GM11168 (cell line): ENCODE data around the gene CD36.

Experiments used
- in situ Hi-C: fragments of 300-500 bp; cut with MboI; formaldehyde crosslinking; loops from one replicate; pipeline ENCODE4 v1.12.0; 2022; ENCODE audit warnings: low sequenced_read_pairs; ENCODE audit not compliant: unreplicated experiment

CD36 gene

DNA sequence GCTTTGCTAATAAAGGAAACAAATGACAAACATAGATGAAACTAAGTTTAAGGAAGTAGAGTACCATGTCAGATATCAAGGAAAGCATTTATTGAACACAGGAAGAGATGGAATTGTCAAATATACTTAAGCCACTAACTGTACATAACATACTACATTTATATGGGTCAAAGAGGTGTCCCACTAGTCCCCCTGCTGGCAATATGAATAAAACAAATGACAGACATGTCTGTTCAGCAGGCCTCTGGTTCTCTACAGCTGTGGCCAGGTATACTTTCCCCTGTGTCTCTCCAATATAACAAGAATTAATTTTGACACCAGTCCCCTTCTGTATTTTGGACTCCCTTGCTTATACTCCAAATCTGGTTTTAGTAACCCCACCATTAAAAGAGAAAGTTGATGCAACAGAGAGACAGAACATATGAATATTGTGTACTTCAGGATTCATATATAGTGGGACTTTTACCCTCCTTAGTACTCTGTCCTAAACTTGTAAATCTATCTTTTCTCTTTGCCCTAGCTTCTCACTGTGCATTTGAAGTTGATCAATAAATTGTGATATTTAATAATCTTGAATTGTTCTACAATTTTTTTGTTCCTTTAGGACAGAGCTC is 42.9 kb downstream of the CD36 start:
- in situ Hi-C loops: no loop called here

DNA sequence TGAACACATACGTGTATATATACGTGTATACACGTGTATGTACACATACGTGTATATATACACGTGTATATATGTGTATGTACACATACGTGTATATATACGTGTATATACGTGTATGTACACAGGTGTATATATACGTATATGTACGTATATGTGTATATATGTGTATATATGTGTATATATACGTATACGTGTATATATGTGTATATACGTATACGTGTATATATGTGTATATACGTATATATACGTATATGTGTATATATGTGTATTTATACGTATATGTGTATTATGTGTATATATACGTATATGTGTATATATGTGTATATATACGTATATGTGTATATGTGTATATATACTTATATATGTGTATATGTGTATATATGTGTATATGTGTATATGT is 44.3 kb downstream of the CD36 start:
- in situ Hi-C loops: no loop called here

DNA sequence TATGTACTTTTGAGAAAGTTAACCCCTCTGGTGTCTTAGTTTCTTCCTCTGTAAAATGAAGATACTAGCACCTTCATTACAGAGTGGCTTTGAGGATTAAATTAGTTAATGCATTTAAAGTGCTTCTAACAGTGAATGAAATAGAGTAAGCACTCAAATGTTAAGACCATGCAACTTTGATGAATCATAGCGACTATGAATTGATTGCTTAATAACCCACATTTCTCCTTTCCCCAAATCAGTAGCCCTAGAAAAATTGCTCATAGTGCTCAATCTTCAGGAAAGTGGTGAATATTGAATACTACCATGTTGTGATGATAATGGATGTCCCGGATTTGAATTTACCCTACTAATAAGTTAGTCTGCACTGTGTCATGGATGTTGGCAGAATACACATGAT is 48.1 kb downstream of the CD36 start:
- in situ Hi-C loops: no loop called here

DNA sequence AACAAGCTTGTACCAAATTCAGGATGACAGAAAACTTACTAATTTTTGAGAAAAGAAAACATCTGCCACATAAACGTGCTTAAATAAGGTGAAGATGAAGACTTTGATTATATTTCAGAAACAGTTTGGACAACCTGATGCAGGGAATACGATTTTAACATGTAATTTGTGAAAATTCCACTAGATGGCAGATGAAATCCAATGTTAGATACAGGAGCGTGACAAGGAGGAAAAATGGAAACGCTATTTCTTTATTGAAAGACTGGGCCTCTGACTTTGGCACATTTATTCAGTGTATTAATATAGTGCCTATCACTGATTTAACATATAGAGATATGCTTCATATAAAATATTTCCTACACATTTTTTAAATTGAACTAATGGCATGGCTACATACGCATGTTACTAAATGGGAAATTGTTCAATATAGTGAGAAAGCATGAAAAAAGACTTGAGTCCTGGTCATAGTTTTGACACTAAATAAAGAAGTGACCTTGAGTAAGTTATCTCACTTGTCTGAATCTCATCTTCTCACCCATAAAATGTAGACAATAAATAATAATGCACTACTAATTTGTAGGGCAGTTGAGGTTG is 60.7 kb downstream of the CD36 start:
- in situ Hi-C loops: no loop called here

DNA sequence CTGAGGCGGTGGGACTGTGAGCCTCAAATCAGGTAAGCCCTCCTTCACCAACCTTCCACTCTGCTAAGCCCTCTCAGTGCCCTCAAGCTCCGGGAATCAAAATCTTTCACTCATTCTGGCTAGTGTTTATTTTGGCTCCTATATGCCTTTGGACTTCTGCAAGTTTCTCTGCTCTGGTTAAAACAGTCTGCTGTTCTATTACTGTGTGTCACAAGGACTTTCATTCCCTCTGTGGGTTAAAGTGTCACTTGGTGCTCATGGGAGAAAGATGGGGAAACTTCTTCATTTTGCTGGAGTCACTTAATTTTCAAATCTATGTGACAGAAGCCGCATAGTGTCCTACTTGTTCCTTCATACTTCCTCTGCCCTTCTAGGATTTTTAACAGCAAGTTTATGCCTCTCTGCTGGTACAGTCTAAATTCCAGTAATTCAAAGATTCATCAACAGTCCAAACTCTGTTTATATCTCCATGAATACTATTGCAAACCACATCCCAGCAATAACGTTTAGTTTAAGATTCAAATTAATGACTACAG is 61.3 kb downstream of the CD36 start:
- in situ Hi-C loops: loop anchor here (10.0 kb wide), 1 partner anchor 765 kb away; no protein-coding TSS in a partner anchor

DNA sequence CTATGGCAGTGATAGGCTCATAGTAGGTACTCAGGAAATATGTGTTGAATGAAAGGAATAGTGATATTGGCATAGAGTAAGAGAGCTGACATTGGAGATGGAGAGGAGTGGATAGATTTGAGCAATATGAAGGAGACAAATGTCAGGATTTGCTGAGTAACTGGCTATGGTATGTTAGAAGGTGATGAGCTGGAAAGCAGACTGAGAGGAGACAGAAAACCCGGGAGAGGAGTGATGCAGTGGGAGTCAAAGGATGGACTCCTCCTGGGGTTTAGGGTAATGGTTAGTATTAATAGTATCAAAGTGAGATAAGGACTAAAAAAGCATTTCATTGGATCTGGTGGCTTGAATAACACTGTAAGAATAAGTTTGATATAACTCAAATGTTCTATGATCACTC is 64.8 kb downstream of the CD36 start:
- in situ Hi-C loops: loop anchor here (10.0 kb wide), 1 partner anchor 762 kb away; no protein-coding TSS in a partner anchor

DNA sequence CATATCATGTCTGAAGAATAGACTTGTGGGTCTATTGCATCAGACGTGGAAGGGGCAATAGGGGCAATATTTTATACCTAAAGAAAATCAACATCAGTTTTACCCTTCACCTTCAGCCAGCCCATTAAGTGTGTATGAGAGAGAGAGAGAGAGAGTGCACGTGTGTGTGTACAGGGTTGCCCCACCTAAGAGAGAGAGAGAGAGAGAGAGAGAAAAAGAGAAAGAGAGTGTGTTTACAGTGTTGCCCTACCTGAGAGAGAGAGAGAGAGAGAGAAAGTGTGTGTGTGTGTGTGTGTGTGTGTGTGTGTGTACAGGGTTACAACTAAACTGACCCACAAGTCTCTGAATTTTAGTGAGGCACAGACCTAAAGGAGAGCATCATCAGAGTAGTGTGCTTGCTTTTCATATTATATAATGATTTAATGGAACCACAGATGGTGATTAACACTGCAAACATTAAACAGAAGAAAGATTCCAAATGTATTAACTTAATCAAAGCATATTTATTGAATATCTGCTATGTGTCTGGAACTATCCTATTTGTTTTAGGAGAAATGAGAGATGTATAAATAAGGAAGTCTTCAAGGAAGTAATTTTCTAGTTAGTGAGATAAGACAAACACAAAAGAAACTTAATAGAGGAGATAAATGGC is 66.8 kb downstream of the CD36 start:
- in situ Hi-C loops: loop anchor here (10.0 kb wide), 1 partner anchor 760 kb away; no protein-coding TSS in a partner anchor

DNA sequence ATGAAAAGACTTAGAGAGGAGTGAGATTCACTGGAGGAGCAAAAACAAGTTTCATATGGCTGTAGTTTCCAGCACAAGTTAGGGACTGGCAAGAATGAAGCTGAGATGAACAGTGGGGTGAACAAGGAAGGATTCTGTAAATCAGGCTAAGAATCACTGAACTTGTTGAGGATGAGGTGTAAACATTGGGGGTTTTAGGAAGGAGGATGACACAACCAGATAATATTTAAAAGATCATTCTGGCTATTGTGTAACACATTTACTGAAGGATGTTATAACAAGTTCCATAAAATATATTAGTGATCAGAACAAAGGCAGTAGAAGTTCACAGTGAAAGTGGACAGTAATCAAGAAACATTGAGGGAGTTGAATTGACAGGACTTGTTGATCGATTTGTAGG is 68.9 kb downstream of the CD36 start:
- in situ Hi-C loops: loop anchor here (10.0 kb wide), 1 partner anchor 757 kb away; no protein-coding TSS in a partner anchor

DNA sequence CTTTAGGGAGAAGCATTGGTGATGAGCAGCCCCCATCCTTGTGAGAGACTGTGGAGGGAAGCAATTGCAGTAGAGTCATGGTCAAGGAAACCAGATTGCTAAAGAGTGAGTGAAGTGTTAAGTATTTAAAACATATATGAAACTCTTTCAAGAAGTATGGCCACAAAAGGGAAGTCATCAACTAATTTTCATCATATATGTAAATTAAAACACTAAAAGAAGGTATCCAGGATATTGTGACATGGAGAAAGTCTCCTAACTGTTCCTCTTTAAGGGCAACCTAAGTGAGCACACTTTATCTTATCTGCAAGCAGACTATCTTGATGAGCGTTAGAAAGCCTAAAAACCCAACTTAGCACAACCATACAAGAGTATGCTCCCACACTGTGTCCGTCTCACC is 69.7 kb downstream of the CD36 start:
- in situ Hi-C loops: loop anchor here (10.0 kb wide), 1 partner anchor 757 kb away; no protein-coding TSS in a partner anchor

DNA sequence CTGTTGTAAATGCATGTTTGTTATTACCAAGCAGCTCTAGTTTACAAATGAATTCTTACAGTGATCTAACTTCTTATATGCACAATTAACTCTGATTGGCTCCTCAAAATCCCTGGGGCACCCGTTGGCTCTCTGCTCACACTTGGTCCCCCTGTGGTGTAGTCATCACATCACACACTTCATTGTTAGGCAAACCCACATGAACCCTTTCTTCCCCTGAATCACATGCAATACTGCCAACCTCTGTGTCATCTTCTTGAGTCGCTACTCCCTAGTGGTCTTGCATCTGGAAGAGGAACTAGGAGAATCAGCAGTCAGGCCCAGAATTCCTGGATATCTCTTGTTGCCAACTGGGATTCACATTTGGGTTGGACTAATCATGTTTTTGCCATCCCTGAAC is 73.1 kb downstream of the CD36 start:
- in situ Hi-C loops: no loop called here

DNA sequence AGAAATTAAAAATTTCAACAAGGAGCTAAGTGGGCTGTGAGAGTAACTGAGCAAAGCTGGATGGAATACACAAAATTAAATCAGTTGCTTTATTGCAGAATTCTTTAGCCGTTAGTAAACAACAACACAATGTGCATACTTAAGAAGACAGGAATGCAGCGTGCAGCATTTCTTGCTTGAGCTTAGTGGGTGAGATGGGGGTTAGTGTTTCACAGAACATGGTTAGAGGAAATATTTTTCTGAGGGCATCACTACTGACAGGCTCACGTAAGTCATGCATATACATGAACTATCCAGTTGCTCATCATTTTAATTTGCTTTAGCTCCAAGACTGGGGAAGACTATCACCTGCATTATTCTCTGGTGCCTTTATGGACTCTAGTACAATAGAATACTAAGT is 80.8 kb downstream of the CD36 start:
- in situ Hi-C loops: no loop called here

DNA sequence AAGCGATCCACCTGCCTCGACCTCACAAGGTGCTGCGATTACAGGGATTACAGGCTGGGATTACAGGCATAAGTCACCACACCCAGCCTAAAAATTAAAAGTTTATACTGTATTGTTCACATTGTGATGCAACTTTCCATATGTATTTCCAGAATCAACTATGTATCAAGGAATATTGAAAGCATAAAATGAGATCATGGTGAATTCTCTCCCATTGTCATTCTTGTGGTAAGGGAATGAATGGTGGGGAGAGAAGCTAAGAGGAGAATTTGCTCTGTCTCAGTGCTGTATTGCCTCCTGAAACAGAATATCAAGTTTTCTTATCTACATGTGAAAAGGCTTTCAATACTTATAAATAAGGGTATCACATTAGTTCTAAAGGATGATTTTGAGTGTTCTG is 81.7 kb downstream of the CD36 start:
- in situ Hi-C loops: no loop called here

DNA sequence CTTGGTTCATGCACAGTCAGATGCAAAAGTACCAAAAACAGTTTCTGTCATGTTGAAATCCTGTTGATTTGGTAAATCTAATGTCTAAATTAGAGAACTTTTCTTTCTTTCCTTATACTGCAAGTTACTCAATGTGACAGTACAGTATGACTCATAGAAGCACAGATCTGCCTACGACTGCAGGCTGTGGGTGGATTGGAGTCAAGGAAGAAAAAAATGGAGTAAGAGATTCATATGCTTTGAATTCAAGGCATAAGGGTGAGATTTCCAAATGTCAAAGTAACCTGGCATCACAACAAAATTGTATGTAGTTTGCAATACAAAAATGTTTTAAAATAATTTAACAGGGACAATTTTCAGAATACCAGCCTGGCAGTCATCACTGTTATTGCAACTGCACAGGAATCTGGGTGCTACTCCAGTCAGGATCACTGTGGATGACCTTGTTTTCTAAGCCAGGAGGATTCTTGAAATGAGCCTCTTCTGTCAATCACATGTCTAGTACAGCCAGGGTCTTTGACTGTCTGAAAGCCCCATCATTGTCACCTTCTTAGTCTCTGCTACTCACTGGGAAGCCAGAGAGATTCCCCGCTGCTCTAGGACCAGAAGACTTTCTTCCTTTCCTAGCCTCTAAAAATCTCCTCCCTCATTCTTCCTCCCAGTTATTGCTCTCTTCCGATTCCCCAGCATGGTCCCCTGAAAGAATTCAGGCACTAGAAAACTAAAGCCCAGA is 83.6 kb downstream of the CD36 start:
- in situ Hi-C loops: no loop called here

DNA sequence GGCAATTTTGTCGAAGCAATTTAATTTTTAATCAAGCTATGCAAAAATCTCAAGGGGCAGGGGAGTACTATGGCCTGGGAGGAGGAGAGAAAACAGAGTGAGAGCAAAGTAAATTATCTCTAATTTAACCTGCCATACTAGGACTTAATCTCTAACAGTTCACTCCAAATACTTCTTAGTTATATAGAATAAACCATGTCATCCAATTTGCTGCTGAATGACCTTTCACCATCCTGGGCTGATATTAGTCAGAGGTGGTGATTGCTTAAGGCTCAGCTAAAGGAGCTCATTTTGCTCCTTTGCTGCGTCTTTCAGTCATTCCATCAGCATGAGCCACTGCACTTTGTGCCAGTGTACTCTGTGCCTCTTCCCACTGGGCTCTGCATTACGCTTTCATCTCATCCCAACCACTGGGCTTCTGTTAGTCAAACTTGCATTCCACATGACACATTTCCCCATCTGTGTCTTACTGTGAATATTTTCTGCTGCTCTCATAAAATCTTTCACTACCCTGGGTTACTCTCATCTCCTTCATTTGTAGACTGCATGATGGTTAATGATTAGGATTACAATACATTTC is 84.3 kb downstream of the CD36 start:
- in situ Hi-C loops: no loop called here

DNA sequence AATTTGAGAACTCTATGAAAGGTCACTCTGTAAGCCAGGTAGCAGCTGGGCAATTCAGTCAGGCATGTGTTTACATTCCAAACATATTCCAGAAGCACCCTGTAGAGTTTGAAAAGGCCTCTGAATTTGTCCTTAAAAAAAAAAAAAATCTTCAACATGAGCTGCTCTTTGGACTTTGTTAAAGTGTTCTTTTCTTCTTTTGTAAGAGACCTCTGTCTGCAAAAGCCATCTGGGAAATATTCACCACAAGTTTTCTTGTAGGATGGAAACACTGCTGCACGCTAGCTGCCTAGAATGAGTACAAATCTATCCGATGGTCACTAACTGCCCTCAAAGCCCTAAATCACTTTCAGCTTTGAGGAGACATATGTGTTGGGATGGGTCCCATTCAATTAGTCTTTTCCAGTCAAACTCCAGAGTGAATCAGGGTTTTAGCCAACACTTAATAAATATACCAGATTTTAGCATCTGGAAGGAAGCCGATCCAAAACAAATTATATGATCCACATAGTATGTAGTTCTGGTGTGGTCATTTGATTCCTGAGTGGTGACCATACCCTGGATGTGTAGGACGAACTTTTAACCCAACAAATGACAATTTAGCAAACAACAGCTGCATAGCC is 85.9 kb downstream of the CD36 start:
- in situ Hi-C loops: no loop called here

DNA sequence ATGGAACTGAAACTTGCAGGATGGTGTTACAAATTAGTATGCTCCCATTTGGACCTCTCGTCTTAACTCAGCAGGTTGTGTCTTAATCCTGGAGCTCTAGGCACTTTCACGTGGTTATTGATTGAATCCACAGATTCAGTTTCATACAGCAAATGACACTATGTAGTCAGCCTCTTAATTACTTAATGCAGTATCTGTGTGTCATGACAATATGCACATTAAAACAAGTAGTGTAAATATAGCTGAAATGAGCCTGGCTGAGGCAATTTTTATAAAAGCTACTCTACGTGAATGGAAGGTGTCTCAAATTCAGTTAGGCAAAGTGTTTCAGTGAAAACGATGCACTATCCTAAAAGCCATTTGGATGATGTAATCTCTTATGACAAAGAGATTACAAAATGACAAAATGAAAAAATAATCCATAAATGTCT is 86.8 kb downstream of the CD36 start:
- in situ Hi-C loops: no loop called here
